ENCODE data around the gene VPS29. TPM values are rescaled to one million over a fixed set of nuclear protein-coding genes. Genes with fewer than 3 reads are reported as not detected.

The VPS29 gene
- total and polyA plus RNA-seq, 9 of the 15 experiments (the other 6 are each of a cell fraction or from before 2014, with no cell fraction given), result 85.8 to 638 (median 272) TPM

DNA sequence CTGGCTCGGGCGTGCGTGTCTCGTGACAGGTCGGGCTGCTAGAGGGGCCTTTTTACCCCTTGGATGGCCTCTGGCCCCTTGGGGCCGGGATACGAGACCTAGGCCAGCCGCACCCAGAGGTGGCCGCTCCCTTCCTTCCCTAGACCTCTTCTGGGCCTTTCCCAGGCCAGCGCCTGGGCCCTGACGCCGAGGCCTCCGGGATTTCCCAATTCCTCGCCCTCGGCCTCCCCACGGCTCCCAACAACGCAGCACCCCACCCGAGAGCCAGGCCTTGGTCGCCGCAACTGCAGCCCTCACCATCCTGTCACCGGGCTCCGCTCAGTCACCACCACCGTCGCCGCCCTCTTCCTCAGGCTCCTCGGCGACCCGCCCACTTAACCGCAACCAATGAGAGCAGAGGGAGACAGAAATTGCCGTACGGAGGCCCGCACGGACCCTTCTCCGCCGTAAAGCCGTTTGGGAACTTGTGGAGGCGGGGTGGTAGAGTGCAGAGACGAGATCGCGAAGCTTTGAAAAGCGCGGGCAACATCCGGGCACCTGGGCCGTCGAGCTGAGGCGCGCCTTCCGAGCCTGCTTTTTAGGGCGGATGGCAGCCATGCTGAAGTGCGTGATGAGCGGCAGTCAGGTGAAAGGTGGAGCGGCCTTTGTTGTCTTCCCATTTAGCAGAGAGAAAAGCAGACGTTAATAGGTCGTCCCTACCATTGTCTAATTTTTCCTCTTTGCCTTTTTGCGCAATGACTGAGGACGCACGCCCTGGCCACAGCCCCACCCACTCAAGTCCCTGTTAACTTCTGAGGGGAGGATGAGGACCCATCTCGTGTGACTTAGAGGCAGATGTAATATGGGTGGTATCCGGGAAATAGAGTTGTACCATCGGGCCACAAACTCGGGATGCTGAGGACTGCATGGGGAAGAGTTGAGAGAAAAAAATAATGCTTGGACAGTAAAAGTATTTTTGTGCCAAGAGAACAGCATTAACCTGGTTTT lies at the start of gene VPS29, which contains the start of gene RAD9B (continued):
- TF ChIP-seq SIX5 (IDR thresholded peaks at IDR 0.05; ENCODE audit: borderline replicate concordance in 1 of 2, insufficient read depth in 1 of 2, low read depth in 1 of 2, low read length in 2 of 2) (no peak), ASH1L (IDR thresholded peaks at IDR 0.05; ENCODE audit: borderline replicate concordance, low read depth, partially characterized antibody) (peak; percentile 77), ZNF146 (CRISPR knock-in tag; IDR thresholded peaks at IDR 0.05; ENCODE audit: unreplicated experiment) (peak; percentile 25), TCF7L2 (IDR thresholded peaks at IDR 0.05; ENCODE audit: low read depth, low read length) (no peak), ZNF282 (CRISPR knock-in tag; IDR thresholded peaks at IDR 0.05) (peak; percentile 96; the same call in 1 of the 2 replicates), GATAD2B (IDR thresholded peaks at IDR 0.05; ENCODE audit: borderline replicate concordance) (peak; percentile 13; the same call in 1 of the 2 replicates), SREBF2 (CRISPR knock-in tag; IDR thresholded peaks at IDR 0.05) (0 out of 2 replicates have a peak, but pooled peaks have one; percentile 90), PTTG1 (tag; IDR thresholded peaks at IDR 0.05; ENCODE audit: low read depth) (peak; percentile 77), SAP30 (IDR thresholded peaks at IDR 0.05; ENCODE audit: borderline replicate concordance, insufficient read depth, low read depth, low read length, poor library complexity, severe bottlenecking) (peak; percentile 61), ARID2 (IDR thresholded peaks at IDR 0.05) (no peak), NR1H2 (CRISPR knock-in tag; IDR thresholded peaks at IDR 0.05) (no peak; the same call in none of the 2 replicates)
- TF ChIP-seq, protein P1, sequence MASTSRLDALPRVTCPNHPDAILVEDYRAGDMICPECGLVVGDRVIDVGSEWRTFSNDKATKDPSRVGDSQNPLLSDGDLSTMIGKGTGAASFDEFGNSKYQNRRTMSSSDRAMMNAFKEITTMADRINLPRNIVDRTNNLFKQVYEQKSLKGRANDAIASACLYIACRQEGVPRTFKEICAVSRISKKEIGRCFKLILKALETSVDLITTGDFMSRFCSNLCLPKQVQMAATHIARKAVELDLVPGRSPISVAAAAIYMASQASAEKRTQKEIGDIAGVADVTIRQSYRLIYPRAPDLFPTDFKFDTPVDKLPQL (IDR thresholded peaks at IDR 0.05; ENCODE audit: extremely low read depth, insufficient read length), result no peak
- TF ChIP-seq, protein P2, sequence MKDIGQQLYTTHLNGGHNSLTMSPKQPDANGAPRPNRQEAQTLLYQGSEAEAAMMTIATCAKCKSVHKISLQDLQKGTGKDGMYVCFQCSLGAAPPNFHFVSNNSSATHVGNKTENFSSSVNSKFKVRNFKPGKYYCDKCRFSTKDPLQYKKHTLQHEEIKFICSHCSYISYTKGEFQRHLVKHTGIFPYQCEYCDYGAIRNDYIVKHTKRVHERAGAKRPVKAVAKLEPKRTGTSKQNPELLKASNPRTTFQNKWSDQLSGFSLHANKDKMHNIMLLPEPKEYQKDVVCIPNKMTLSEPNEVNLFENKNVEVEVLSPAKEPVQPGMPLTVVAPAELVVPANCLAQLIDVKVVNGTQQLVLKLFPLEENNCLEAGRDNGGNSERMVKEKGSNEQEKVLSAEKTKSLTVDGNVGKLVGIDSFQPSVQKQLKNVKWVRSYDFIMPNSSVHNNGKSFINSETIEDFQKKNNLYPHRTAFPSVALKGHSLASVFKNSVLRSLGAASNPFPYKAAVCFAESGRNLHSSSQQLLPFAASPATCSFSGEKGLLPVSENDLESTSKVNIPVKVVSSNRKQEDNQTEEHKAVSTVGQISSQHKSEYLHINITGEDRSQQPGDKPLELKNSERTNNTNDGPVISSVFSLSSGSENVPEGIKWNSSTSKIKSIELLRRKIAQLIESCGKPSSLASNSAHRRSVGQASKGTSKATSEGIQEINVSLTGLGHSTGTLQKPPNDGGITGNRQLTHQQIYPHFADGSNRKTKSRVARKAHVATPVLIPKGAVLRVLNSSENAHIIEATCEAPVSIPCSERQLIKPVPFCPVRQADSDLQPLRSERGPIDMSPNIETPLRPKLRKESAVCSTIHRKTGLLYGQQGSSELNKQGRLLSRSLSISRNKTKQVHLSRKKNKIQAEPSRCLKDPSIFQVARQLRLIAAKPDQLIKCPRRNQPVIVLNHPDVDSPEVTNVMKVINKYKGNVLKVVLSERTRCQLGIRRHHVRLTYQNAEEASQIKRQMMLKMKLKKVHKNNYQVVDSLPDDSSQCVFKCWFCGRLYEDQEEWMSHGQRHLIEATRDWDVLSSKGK (CRISPR knock-in tag; IDR thresholded peaks at IDR 0.05), result no peak
- TF ChIP-seq, protein P3, sequence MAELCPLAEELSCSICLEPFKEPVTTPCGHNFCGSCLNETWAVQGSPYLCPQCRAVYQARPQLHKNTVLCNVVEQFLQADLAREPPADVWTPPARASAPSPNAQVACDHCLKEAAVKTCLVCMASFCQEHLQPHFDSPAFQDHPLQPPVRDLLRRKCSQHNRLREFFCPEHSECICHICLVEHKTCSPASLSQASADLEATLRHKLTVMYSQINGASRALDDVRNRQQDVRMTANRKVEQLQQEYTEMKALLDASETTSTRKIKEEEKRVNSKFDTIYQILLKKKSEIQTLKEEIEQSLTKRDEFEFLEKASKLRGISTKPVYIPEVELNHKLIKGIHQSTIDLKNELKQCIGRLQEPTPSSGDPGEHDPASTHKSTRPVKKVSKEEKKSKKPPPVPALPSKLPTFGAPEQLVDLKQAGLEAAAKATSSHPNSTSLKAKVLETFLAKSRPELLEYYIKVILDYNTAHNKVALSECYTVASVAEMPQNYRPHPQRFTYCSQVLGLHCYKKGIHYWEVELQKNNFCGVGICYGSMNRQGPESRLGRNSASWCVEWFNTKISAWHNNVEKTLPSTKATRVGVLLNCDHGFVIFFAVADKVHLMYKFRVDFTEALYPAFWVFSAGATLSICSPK (IDR thresholded peaks at IDR 0.05; ENCODE audit: borderline replicate concordance), result no peak
- TF ChIP-seq, protein P4, sequence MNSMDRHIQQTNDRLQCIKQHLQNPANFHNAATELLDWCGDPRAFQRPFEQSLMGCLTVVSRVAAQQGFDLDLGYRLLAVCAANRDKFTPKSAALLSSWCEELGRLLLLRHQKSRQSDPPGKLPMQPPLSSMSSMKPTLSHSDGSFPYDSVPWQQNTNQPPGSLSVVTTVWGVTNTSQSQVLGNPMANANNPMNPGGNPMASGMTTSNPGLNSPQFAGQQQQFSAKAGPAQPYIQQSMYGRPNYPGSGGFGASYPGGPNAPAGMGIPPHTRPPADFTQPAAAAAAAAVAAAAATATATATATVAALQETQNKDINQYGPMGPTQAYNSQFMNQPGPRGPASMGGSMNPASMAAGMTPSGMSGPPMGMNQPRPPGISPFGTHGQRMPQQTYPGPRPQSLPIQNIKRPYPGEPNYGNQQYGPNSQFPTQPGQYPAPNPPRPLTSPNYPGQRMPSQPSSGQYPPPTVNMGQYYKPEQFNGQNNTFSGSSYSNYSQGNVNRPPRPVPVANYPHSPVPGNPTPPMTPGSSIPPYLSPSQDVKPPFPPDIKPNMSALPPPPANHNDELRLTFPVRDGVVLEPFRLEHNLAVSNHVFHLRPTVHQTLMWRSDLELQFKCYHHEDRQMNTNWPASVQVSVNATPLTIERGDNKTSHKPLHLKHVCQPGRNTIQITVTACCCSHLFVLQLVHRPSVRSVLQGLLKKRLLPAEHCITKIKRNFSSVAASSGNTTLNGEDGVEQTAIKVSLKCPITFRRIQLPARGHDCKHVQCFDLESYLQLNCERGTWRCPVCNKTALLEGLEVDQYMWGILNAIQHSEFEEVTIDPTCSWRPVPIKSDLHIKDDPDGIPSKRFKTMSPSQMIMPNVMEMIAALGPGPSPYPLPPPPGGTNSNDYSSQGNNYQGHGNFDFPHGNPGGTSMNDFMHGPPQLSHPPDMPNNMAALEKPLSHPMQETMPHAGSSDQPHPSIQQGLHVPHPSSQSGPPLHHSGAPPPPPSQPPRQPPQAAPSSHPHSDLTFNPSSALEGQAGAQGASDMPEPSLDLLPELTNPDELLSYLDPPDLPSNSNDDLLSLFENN (IDR thresholded peaks at IDR 0.05; ENCODE audit: low read depth in 2 of 2, low read length in 2 of 2), result 0 out of 4 replicates have a peak, but pooled peaks of 1 of the 2 experiments have one; percentile 8

Measured in K562 (cell line).